Testis (tissue), 2 donors: ENCODE results near the gene RSPH10B2.
"Not testable (repeated sequence)": the region's sequence is repeated elsewhere in the genome, so short reads cannot be mapped to it uniquely, and the experiment has no call there.

Source experiments
- POLR2A ChIP-seq: fragments of 450-650 bp; IDR thresholded peaks from one replicate; pipeline ENCODE4 v1.6.1; 2017; ENCODE audit warnings: antibody characterized with exemption, mild to moderate bottlenecking, moderate library complexity
- TF ChIP-seq, protein P1 (sequence below), 3 experiments: fragments of 450-650 bp in 2 of 3; fragments of 200-600 bp in 1 of 3; sonication (generic) in 1 of 3; IDR thresholded peaks; one replicate each; pipeline ENCODE4 v1.5.1; 2016 to 2019; ENCODE audit warnings: antibody characterized with exemption in 3 of 3, mild to moderate bottlenecking in 2 of 3, moderate library complexity in 1 of 3

DNA sequence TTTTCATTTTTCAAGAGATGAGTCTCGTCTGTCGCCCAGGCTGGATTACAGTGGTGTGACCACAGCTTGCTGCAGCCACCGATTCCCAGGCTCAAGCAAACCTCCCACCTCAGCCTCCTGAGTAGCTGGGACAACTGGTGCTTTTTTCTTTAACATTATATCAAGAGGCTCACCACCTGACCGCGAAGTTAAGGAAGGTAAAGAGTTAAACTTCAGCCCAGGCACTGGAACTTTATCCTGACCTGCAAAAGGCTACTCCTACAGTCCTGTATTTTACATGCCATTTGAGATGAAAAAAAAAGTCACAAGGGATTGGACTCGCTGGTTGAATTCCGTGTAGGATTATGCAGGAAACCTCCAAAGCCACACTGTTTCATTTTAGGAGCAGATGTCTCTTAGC, 61.6 kb downstream of the RSPH10B2 start:
- not testable (repeated sequence) for TF ChIP-seq POLR2A
- TF ChIP-seq, protein P1, sequence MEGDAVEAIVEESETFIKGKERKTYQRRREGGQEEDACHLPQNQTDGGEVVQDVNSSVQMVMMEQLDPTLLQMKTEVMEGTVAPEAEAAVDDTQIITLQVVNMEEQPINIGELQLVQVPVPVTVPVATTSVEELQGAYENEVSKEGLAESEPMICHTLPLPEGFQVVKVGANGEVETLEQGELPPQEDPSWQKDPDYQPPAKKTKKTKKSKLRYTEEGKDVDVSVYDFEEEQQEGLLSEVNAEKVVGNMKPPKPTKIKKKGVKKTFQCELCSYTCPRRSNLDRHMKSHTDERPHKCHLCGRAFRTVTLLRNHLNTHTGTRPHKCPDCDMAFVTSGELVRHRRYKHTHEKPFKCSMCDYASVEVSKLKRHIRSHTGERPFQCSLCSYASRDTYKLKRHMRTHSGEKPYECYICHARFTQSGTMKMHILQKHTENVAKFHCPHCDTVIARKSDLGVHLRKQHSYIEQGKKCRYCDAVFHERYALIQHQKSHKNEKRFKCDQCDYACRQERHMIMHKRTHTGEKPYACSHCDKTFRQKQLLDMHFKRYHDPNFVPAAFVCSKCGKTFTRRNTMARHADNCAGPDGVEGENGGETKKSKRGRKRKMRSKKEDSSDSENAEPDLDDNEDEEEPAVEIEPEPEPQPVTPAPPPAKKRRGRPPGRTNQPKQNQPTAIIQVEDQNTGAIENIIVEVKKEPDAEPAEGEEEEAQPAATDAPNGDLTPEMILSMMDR (IDR thresholded peaks at IDR 0.05), result not testable (repeated sequence)
